ENCODE data around the gene ZNF511.

ZNF511 gene

GRCh38 chr10:133335246-133336117 is 26.8 kb downstream of the ZNF511 start:
- DNase-seq (ENCODE audit: low spot score) = peak; percentile 78

- DNase-seq (ENCODE audit: low spot score) = no peak
These were observed 27.4 kb downstream of the ZNF511 start for GRCh38 chr10:133336118-133336576.

- DNase-seq (ENCODE audit: low spot score) = no peak
These were observed 28.1 kb downstream of the ZNF511 start, which contains the start of gene CALY for GRCh38 chr10:133336577-133337369. Gene CALY (minus strand): TSS chr10:133336896. CDS start chr10:133328989, 7,907 bp downstream.

- no peak for DNase-seq (ENCODE audit: low spot score)
These were observed 28.6 kb downstream of the ZNF511 start for GRCh38 chr10:133337370-133337725.

- DNase-seq (ENCODE audit: low spot score) = no peak
These were observed 29.7 kb downstream of the ZNF511 start for GRCh38 chr10:133338080-133339071.

- no peak for DNase-seq (ENCODE audit: low spot score)
These were observed 31.1 kb downstream of the ZNF511 start for GRCh38 chr10:133339708-133340380.

GRCh38 chr10:133341983-133342382 is 33.3 kb downstream of the ZNF511 start:
- no peak for DNase-seq (ENCODE audit: low spot score)

- DNase-seq (ENCODE audit: low spot score) = no peak
These were observed 34.2 kb downstream of the ZNF511 start for GRCh38 chr10:133342942-133343341.

- DNase-seq (ENCODE audit: low spot score) = no peak
These were observed 34.8 kb downstream of the ZNF511 start for GRCh38 chr10:133343558-133343957.

- no peak for DNase-seq (ENCODE audit: low spot score)
These were observed 35.5 kb downstream of the ZNF511 start for GRCh38 chr10:133344236-133344635.

- DNase-seq (ENCODE audit: low spot score) = no peak
These were observed 37.7 kb downstream of the ZNF511 start for GRCh38 chr10:133346413-133346812.

GRCh38 chr10:133347710-133348517 is 39.2 kb downstream of the ZNF511 start:
- DNase-seq (ENCODE audit: low spot score) = no peak

- no peak for DNase-seq (ENCODE audit: low spot score)
These were observed 40.5 kb downstream of the ZNF511 start for GRCh38 chr10:133349160-133349568.

- DNase-seq (ENCODE audit: low spot score) = no peak
These were observed 40.9 kb downstream of the ZNF511 start for GRCh38 chr10:133349577-133350011.

GRCh38 chr10:133350283-133350949 is 41.7 kb downstream of the ZNF511 start:
- DNase-seq (ENCODE audit: low spot score) = no peak

GRCh38 chr10:133350950-133351329 is 42.2 kb downstream of the ZNF511 start:
- peak; percentile 39 for DNase-seq (ENCODE audit: low spot score)

GRCh38 chr10:133351408-133352318 is 42.9 kb downstream of the ZNF511 start:
- DNase-seq (ENCODE audit: low spot score) = no peak

- no peak for DNase-seq (ENCODE audit: low spot score)
These were observed 44.7 kb downstream of the ZNF511 start for GRCh38 chr10:133353202-133353959.

All from AG20443 (cell line).